Smooth muscle cell (in vitro differentiated cells): ENCODE data around the gene DIS3L2. TPM values are rescaled to one million over a fixed set of nuclear protein-coding genes. Genes with fewer than 3 reads are reported as not detected.

ENCODE experiments used
- DNase-seq: peaks from one replicate; lab custom pipeline; 2025; ENCODE audit not compliant: unreplicated experiment; lab: John Stamatoyannopoulos, UW
- H2AFZ ChIP-seq: fragments of 200-600 bp; sonication (generic); 2 replicates; pipeline ENCODE4 v1.6.0; 2016; ENCODE audit warnings: antibody characterized with exemption, low read depth, mild to moderate bottlenecking
- H3F3A ChIP-seq: fragments of 200-600 bp; sonication (generic); 2 replicates; pipeline ENCODE4 v1.6.0; 2017; ENCODE audit warnings: antibody characterized with exemption, low read depth
- H3K27ac ChIP-seq: fragments of 200-600 bp; sonication (generic); 2 replicates; pipeline ENCODE4 v1.5.1; 2016; ENCODE audit warnings: low read depth, mild to moderate bottlenecking
- H3K27me3 ChIP-seq: fragments of 200-600 bp; sonication (generic); 2 replicates; pipeline ENCODE4 v1.6.1; 2016; ENCODE audit warnings: low read depth, mild to moderate bottlenecking
- H3K36me3 ChIP-seq: fragments of 200-600 bp; sonication (generic); 2 replicates; pipeline ENCODE4 v1.5.1; 2016; ENCODE audit warnings: low read depth
- H3K4me1 ChIP-seq: fragments of 200-600 bp; sonication (generic); 2 replicates; pipeline ENCODE4 v1.5.1; 2016; ENCODE audit warnings: low read depth
- H3K4me2 ChIP-seq: fragments of 200-600 bp; sonication (generic); 2 replicates; pipeline ENCODE4 v1.6.0; 2016; ENCODE audit warnings: mild to moderate bottlenecking
- H3K4me3 ChIP-seq: fragments of 200-600 bp; sonication (generic); 2 replicates; pipeline ENCODE4 v1.5.1; 2016; ENCODE audit warnings: mild to moderate bottlenecking
- H3K79me2 ChIP-seq: fragments of 200-600 bp; sonication (generic); 2 replicates; pipeline ENCODE4 v1.6.0; 2016; ENCODE audit warnings: low read depth, mild to moderate bottlenecking
- H3K9ac ChIP-seq: fragments of 200-600 bp; sonication (generic); 2 replicates; pipeline ENCODE4 v1.6.0; 2016; ENCODE audit warnings: low read depth
- H3K9me3 ChIP-seq: fragments of 200-600 bp; sonication (generic); replicated peaks from 2 replicates; pipeline ENCODE4 v1.5.1; 2016; ENCODE audit warnings: low read depth
- H4K20me1 ChIP-seq: fragments of 200-600 bp; sonication (generic); 2 replicates; pipeline ENCODE4 v1.6.0; 2016; ENCODE audit warnings: low read depth
- WGBS: methylation state at CpG from one replicate; pipeline ENCODE4 v1.1.7; 2016; ENCODE audit warnings: low lambda C conversion rate; 5-methylcytosine and 5-hydroxymethylcytosine counted together
- polyA plus RNA-seq: library from polyadenylated mRNA; unstranded; fragments of >200 nt; fragmentation: Nextera tagmentation; extraction: Ambion mirVana; gene quantifications from 2 replicates; pipeline ENCODE4 v1.2.1, GENCODE V29; 2016
- total RNA-seq: library from RNA; depleted of rRNA; stranded (reverse); fragments of >200 nt; gene quantifications from 2 replicates; pipeline ENCODE4 v1.2.3, GENCODE V29; 2014
- TF ChIP-seq, protein P1 (sequence below): fragments of 200-600 bp; sonication (generic); IDR thresholded peaks from 2 replicates; pipeline ENCODE4 v1.5.1; 2017; ENCODE audit warnings: borderline replicate concordance, mild to moderate bottlenecking, antibody characterized with exemption; ENCODE audit not compliant: insufficient read depth, poor library complexity, severe bottlenecking

Gene DIS3L2
- total and polyA plus RNA-seq, 2 experiments from 2014 or later: 11.4 to 25.2 TPM

DNA sequence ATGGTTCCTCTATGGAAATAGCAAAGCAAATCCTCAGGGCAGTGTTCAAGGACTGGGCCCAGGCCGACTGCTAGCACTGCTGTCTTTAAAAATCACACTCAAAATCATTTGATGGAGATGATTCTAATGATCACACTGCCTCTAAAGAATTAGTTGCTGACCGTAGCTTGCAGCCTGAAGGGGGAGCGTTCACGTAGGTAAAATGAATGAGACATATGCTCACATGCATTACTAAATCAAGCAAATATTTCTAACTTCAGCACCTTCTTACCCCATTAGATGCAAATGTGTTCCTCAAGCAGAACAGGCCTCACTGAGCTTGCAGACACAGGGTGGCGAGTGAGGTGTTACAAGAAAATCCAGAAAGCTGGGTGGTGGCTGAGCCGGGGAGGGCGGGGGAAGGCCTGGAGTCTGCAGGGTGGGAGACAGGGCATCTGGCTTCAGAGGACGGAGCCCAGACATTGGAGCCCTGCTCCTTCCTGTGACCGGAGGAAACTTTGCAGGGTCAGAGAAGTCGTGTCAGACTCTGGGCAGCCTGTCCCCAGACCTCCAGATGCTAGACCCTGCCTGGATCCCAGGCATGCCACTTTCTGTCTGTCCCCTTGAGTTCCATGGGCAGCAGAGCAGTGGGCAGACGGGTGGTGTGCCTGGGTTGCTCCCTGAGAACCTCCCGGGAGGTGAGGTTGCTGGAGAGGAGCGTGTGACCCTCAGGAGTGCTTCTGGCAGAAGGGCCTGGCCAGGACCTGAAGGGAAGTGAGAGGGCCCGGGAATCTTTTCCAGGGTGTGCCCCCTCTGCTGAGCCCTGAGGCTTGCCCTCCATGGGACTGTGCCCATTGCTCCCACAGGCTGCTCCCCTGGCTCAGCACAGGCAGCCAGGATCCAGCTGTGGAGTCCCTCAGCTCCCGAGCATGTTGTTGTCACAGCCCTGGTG, 28.3 kb upstream of the DIS3L2 start:
- no peaks in the 10 kb centered on the region for H3K79me2 ChIP-seq
- WGBS: 87% methylated on average over 15 of the region's 15 CpGs
- no peak overlapping the region for H3K9ac ChIP-seq
- no peaks in the 10 kb centered on the region for H3K36me3 ChIP-seq
- H2AFZ ChIP-seq: no peak overlapping the region
- peaks cover 29% of the 10 kb centered on the region for H3K27me3 ChIP-seq
- H3K9me3 ChIP-seq: no peaks in the 10 kb centered on the region
- TF ChIP-seq, protein P1, sequence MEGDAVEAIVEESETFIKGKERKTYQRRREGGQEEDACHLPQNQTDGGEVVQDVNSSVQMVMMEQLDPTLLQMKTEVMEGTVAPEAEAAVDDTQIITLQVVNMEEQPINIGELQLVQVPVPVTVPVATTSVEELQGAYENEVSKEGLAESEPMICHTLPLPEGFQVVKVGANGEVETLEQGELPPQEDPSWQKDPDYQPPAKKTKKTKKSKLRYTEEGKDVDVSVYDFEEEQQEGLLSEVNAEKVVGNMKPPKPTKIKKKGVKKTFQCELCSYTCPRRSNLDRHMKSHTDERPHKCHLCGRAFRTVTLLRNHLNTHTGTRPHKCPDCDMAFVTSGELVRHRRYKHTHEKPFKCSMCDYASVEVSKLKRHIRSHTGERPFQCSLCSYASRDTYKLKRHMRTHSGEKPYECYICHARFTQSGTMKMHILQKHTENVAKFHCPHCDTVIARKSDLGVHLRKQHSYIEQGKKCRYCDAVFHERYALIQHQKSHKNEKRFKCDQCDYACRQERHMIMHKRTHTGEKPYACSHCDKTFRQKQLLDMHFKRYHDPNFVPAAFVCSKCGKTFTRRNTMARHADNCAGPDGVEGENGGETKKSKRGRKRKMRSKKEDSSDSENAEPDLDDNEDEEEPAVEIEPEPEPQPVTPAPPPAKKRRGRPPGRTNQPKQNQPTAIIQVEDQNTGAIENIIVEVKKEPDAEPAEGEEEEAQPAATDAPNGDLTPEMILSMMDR: no peak
- DNase-seq: no peak
- H3K4me3 ChIP-seq: no peak overlapping the region
- no peak overlapping the region for H3K4me2 ChIP-seq
- H3K4me1 ChIP-seq: no peaks in the 10 kb centered on the region
- no peak overlapping the region for H3K27ac ChIP-seq
- H4K20me1 ChIP-seq: no peaks in the 10 kb centered on the region
- H3F3A ChIP-seq: no peaks in the 10 kb centered on the region

DNA sequence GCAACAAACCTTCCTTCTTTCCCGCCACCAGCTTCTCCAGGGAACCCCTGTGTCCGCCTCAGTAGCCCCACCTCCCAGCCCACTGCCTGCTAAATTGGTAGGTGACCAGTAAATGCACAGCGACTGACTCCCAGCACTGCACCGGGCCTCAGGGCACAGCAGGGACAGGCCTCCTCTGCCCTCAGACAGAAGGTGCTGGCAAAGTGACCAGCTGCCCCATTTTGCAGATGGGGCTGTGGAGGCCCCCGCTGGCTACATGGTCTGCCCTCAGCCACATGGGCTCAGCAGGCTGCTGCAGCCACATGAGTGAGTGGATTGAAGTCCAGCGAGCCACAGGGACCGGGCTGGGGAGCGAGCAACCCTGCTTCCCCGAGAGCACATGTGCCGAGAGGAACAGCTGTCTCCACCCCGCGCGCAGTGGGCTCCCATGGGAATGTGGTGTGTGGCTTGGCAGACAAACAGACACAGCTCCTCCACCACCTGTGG, 27.6 kb upstream of the DIS3L2 start:
- DNase-seq: no peak

GRCh38 chr2:231934441-231935206, 26.9 kb upstream of the DIS3L2 start:
- Histone ChIP-seq H3K9me3 (no peaks in the 10 kb centered on the region), H3K27ac (no peak overlapping the region), H3K4me3 (no peak overlapping the region), H3K4me1 (no peaks in the 10 kb centered on the region), H3K36me3 (no peaks in the 10 kb centered on the region), H3K27me3 (peaks cover 18% of the 10 kb centered on the region), H3K4me2 (no peak overlapping the region), H3K79me2 (no peaks in the 10 kb centered on the region), H2AFZ (no peak overlapping the region), H3F3A (no peaks in the 10 kb centered on the region), H3K9ac (no peak overlapping the region), H4K20me1 (no peaks in the 10 kb centered on the region)
- no peak for DNase-seq
- TF ChIP-seq, protein P1: no peak
- WGBS: 92% methylated on average over 8 of the region's 8 CpGs

More for the DNA sequence above, 27.6 kb upstream of the DIS3L2 start:
- Histone ChIP-seq H3K36me3 (no peaks in the 10 kb centered on the region), H3K27me3 (peaks cover 22% of the 10 kb centered on the region), H3K4me2 (no peak overlapping the region), H3F3A (no peaks in the 10 kb centered on the region), H4K20me1 (no peaks in the 10 kb centered on the region), H3K4me1 (no peaks in the 10 kb centered on the region), H3K27ac (no peak overlapping the region), H3K9ac (no peak overlapping the region), H3K79me2 (no peaks in the 10 kb centered on the region), H3K9me3 (no peaks in the 10 kb centered on the region), H2AFZ (no peak overlapping the region), H3K4me3 (no peak overlapping the region)
- TF ChIP-seq, protein P1: no peak
- WGBS: 96% methylated on average over 13 of the region's 13 CpGs
